GM18861 (cell line): ENCODE results near the gene SLC35B1.

Experiments
- ATAC-seq: cut with Tn5 transposase; IDR thresholded peaks from one replicate; pipeline ENCODE4 v1.9.1; 2021; ENCODE audit not compliant: unreplicated experiment

SLC35B1 gene

GRCh38 chr17:49707608-49708514 is at the start of gene SLC35B1:
Gene SLC35B1 (minus strand): TSS chr17:49707964. CDS start chr17:49707833, 131 bp downstream.
- peak; percentile 89 for ATAC-seq

DNA sequence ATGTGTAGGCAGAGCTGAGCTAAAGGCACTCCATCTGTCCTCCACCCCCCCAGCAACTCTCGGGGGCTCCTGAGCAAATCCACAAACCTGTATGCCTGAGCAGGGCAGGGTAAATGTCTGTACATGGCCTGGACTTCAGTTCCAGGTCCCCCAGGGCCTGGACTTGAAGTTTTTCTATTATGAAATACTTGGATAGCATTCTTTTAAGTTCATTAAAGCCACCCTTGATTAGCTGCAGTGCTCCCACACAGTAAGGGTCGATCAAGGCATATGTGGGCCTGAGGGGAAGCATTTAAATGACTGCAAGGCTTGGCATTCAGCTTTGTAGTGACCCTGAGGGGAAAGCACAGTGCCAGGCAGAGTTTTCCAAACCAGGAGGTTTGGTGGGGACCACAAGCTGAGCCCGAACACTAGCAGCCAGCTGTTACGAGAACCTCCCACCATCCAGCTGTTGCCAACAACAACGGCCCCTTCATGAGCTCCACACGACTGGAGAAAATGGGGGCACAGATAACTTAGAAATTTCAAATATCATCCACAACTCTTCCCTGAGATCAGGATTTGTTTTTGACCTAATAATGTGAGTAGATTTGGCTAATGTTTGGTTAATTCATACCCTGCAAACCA is 49.5 kb upstream of the SLC35B1 start:
- ATAC-seq = no peak

DNA sequence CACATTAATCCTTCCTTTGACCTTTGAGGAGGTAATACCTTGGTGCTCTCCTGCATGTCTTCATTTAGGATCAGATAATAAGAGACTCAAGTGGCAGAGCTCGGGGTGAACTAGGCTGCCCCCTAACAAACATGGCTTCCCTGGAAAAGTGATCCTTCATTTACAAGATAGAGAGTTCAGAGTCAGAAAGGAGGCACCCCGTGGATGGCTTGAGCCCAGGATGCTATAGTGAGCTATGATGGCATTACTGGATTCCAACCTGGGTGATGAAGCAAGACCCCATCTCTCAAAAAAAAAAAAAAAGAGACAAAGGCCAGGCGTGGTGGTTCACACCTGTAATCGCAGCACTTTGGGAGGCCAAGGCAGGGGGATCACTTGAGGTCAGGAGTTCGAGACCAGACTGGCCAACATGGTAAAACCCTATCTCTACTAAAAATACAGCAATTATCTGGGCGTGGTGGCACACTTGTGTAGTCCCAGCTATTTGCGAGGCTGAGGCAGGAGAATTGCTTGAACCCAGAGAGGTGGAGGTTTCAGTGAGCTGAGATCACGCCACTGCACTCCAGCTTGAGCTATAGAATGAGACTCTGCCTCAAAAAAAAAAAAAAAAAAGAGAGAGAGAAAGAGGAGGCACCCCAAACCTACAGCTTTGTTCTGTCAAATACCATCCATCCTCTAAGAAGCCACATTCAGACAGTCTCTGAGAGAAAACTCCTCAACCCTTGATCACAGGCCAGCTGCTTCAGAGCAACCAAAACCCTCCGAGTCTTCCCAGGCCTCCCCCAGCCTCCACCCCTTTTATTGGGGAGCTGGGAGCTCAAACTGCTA is 48.8 kb upstream of the SLC35B1 start:
- no peak for ATAC-seq

DNA sequence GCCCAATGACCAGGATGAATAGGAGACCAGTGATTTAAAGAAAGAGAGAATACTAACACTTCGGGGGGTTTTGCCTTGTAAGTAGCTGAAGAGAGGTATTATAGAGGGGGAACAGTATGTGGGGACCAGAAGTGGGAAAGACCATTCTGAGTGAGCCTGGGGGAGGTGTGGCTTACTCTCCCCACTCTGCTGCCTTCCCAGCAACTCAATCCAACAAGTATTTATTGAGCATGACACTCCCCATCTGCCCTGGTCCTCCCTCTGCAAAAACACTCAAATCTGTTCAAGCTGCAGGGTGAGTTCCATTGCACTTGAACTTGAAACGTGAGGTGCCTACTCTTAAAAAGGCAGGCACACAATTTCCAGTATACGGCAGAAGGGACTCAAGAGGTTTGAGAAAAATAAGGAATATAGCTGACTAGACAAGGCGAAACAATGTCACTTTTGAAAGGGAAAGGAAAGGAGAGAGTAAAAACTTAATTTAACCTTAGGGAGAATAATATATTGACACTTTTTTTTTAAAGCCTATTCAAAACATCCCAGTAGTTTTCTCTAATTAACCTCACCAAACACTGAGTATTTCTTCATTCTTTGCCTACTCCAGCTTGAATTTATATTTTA is 48.0 kb upstream of the SLC35B1 start:
- ATAC-seq = no peak

GRCh38 chr17:49753959-49754391 is 46.2 kb upstream of the SLC35B1 start:
- ATAC-seq = no peak

GRCh38 chr17:49752508-49752907 is 44.7 kb upstream of the SLC35B1 start:
- no peak for ATAC-seq

- ATAC-seq = no peak
Observed at GRCh38 chr17:49749730-49750129, 42.0 kb upstream of the SLC35B1 start.

GRCh38 chr17:49748791-49749190 is 41.0 kb upstream of the SLC35B1 start:
- peak; percentile 69 for ATAC-seq

DNA sequence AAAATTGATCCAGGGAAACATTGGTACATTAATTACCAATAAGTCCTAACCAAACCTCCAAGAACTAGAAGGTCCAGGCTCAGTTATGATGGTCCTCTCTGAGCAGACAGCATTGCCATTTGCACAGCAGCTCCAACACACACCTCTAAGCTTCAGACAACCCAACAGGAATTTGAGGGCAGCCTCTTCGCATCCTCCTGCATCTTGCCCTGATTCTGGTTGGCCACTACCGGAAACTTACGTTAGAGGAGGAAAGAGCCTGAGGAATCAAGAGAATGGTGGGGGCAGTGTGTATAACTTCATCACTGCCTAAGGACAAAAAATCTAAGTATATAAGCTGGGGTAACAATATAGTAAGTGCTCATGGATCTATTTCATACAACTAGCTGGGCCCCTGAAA is 40.5 kb upstream of the SLC35B1 start:
- no peak for ATAC-seq

DNA sequence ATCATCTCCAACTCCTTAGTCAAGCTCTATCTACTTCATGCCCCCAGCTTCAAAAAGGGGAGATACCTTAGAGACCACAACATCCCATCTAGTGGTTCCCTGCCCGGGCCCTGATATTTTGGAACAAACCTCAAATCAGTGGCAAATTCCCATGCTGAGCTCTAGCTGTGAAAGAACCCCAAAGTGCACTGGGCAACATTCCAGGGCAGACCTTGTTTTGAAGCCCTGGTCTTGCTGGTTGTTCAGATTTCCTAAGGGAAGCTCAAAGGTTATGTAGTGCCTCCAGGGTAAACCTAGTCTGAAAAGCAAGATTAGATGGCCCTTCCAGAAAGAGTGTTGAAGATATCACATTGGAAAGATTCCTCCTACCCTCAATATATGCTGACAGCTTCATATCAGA is 39.9 kb upstream of the SLC35B1 start:
- ATAC-seq = no peak

- peak; percentile 42 for ATAC-seq
Observed at GRCh38 chr17:49746791-49747490, 39.2 kb upstream of the SLC35B1 start.

DNA sequence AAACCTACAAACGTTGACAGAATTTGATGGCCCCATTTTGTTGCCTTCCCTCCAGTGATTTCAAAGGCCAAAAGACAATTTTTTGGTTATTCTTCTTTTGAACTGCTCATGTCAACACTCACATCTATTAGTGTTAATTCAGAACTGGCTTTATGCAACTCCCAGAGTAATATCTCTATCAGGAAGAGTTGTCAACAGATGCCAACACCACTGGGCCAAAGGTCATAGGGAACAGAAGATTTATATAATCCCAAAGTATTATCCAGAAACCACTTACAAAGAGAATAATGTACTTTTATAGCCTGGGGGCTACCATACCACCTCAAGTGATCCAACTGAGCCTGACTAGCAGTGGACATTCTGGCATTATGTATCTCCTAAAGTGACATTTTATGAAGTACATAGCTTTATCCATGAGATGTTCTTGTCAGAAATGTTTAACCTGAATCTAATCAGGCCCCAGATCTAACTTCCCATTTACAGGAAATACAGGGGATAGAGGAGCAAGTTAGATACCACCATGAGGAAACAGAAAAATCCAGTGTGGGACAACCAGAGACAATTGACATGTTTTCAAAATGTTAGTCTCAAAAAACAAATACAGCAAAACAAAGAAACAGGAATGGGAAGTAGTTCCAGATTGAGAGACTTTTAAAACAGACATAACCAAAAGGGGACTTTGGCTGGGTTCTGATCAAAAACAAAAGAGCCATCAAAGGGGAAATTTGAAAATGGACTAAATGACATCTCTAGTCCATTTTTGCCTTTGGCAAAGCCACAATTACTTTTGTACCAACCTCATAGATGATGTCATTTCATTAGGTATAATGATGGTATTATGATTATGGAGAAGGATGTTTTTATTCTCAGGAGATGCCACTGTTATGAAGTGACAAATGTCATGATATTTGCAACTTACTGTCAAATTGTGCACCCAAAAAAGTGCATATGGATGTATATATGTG is 37.7 kb upstream of the SLC35B1 start:
- no peak for ATAC-seq

GRCh38 chr17:49742166-49742638 is 34.4 kb upstream of the SLC35B1 start:
- ATAC-seq = no peak

DNA sequence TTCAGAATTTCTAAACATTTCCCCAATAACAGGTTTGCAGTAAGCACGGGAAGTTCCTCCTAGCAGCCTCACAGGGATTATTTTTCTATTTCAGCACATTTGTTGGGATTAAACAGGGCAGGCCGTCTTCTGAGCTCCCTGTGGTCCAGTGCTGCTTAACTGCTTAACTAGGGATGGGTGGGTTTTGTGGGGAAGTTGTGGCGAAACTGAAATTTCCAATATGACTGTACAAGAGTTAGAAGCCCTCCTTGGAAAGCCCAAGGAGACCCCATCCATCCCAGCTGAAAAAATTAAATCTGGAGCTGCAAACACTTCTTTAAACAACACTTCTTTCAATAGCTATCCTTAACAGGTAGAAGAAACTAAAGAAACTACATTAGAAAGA is 33.9 kb upstream of the SLC35B1 start:
- ATAC-seq = no peak

- no peak for ATAC-seq
Observed at GRCh38 chr17:49741009-49741691, 33.4 kb upstream of the SLC35B1 start.

- peak; percentile 47 for ATAC-seq
Observed at GRCh38 chr17:49739641-49740271, 32.0 kb upstream of the SLC35B1 start.

DNA sequence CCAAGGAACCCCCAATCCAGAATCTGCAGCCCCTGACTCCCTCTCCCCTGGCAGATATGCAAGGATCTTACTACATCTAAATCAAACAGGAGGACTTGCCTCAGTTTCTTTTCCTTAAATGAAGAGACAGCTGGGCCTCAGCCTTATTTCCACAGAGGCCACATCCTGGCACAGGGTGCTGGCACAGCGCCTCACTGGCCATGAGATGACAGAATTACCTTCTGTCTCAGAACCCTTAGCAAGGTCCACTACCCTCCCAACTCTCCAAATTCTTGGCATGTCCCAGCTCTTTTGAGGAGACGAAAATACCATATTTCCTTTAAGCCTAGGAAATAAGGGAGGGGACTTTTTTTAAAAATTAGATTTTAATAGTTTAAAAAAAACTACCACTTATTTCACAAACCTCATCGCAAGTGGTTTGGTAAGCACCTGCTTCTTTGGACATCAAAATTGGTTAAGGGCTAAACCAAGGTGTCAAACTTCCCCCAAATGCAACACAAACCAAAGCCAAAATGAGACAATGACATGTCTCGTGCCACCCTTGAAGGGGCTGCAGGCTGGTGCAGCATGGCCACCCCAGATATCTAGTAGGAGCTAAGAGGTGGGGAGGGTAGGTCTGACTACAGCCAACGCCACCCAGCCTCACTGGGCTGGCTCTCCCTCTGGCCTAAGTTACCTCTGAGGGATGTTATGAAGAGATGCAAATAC is 30.8 kb upstream of the SLC35B1 start:
- ATAC-seq = no peak
